K562 (cell line): ENCODE results near the gene PITPNC1. TPM values are rescaled to one million over a fixed set of nuclear protein-coding genes. Genes with fewer than 3 reads are reported as not detected.

Experiments used
- ATAC-seq: fragments of 200-7000 bp; cut with Tn5 transposase; 3 replicates; pipeline ENCODE4 v1.9.1; 2020; ENCODE audit warnings: moderate library complexity
- BruUV-seq: library from RNA; stranded (reverse); fragments of 400-500 nt; replicated peaks from 2 replicates; lab custom pipeline; 2021; lab: Mats Ljungman, UMichigan
- CTCF ChIA-PET: fragments of 300-600 bp; formaldehyde crosslinking; extraction: SDS; loops from one replicate; lab custom pipeline; 2021; ENCODE audit warnings: low intra/inter-chr PET ratio; lab: Yijun Ruan, JAX
- POLR2A ChIA-PET: fragments of 300-600, 350-650 bp; sonication (Branson Sonifier 250); formaldehyde crosslinking; extraction: SDS; loops from one replicate; lab custom pipeline; 2021; ENCODE audit warnings: antibody characterized with exemption, inconsistent platforms; lab: Yijun Ruan, JAX
- DNase-seq, 4 experiments: peaks; one replicate each; pipeline versions ENCODE4 v3.0.0 to v3.0.0-alpha.2; 2011 to 2018; ENCODE audit warnings: low spot score in 3 of 4, mixed read lengths in 3 of 4; ENCODE audit errors: extremely low read depth in 1 of 4
- FAIRE-seq: peaks from 2 replicates; lab custom pipeline; 2011; peaks lifted over from hg19 to GRCh38; lab: Jason Lieb, UNC
- H2AFZ ChIP-seq: 2 replicates; pipeline ENCODE4 v1.6.0; 2011; ENCODE audit warnings: low read depth, low read length, control low read depth, inconsistent platforms
- H3K27ac ChIP-seq: fragments of 200-600 bp; 3 replicates; pipeline ENCODE4 v1.8.0; 2011; ENCODE audit warnings: low read depth, mild to moderate bottlenecking, control low read depth, inconsistent platforms, low read length, moderate library complexity, mixed read lengths; ENCODE audit errors: extremely low read depth
- H3K27me3 ChIP-seq, 2 experiments: fragments of 300-600 bp in 1 of 2; 2 replicates in 1 of 2; 3 replicates in 1 of 2; pipeline versions ENCODE4 v1.6.0 to v1.8.0; 2011; ENCODE audit warnings: inconsistent platforms in 2 of 2, low read length in 2 of 2, mild to moderate bottlenecking in 1 of 2, mixed read lengths in 1 of 2, moderate library complexity in 1 of 2; ENCODE audit not compliant: control insufficient read depth in 2 of 2, insufficient read depth in 2 of 2
- H3K36me3 ChIP-seq: fragments of 300-600 bp; 3 replicates; pipeline ENCODE4 v1.8.0; 2011; ENCODE audit warnings: mild to moderate bottlenecking, low read length, inconsistent platforms; ENCODE audit not compliant: control insufficient read depth, insufficient read depth
- H3K4me1 ChIP-seq, 2 experiments: fragments of 200-600 bp in 1 of 2; replicated peaks in 1 of 2; 2 replicates in 1 of 2; 3 replicates in 1 of 2; pipeline versions ENCODE4 v1.5.1 to v1.8.0; 2011; ENCODE audit warnings: inconsistent platforms in 2 of 2, low read length in 2 of 2, mild to moderate bottlenecking in 1 of 2, mixed read lengths in 1 of 2, moderate library complexity in 1 of 2; ENCODE audit not compliant: control insufficient read depth in 2 of 2, insufficient read depth in 2 of 2
- H3K4me2 ChIP-seq: 2 replicates; pipeline ENCODE4 v1.6.1; 2011; ENCODE audit warnings: low read length, control low read depth, inconsistent platforms, mixed read lengths; ENCODE audit not compliant: insufficient read depth
- H3K4me3 ChIP-seq: fragments of 200-600 bp; sonication (generic), shearing (Covaris generic); 2 replicates; pipeline ENCODE4 v1.5.1; 2016; ENCODE audit warnings: control low read depth, inconsistent platforms
- H3K79me2 ChIP-seq: fragments of 200-600 bp; 3 replicates; pipeline ENCODE4 v1.8.0; 2011; ENCODE audit warnings: low read length, inconsistent platforms; ENCODE audit not compliant: control insufficient read depth, insufficient read depth
- H3K9ac ChIP-seq, 2 experiments: 2 replicates each; pipeline versions ENCODE4 v1.6.0 to v1.6.1; 2011; ENCODE audit warnings: low read depth in 2 of 2, low read length in 2 of 2, control low read depth in 1 of 2, inconsistent platforms in 1 of 2, mild to moderate bottlenecking in 1 of 2, mixed read lengths in 1 of 2; ENCODE audit not compliant: insufficient read depth in 1 of 2
- H3K9me1 ChIP-seq: one replicate; pipeline ENCODE4 v1.6.0; 2011; ENCODE audit warnings: inconsistent platforms, mild to moderate bottlenecking, low read length, moderate library complexity; ENCODE audit not compliant: control insufficient read depth, insufficient read depth
- H3K9me3 ChIP-seq: replicated peaks from 2 replicates; pipeline ENCODE4 v1.5.1; 2011; ENCODE audit warnings: low read depth, low read length, inconsistent platforms; ENCODE audit not compliant: control insufficient read depth, insufficient read depth
- H4K20me1 ChIP-seq: replicated peaks from 2 replicates; pipeline ENCODE4 v1.6.1; 2011; ENCODE audit warnings: low read length, inconsistent platforms, mixed read lengths; ENCODE audit not compliant: control insufficient read depth, insufficient read depth
- CBX1 ChIP-seq: sonication (generic); IDR thresholded peaks from 2 replicates; pipeline ENCODE4 v1.6.1; 2016; ENCODE audit warnings: antibody characterized with exemption, low read depth, mild to moderate bottlenecking
- CEBPB ChIP-seq: fragments of 450-650 bp; IDR thresholded peaks from 2 replicates; pipeline ENCODE4 v1.6.1; 2016; ENCODE audit warnings: missing genetic modification characterization, missing compliant biosample characterization
- CEBPG ChIP-seq, 3 experiments: fragments of 200-800 bp in 1 of 3; sonication (Bioruptor generic) in 1 of 3; sonication (generic) in 1 of 3; formaldehyde crosslinking in 1 of 3; IDR thresholded peaks in 2 of 3; conservative IDR thresholded peaks in 1 of 3; 2 replicates each; pipeline versions ENCODE4 v1.6.1 to v1.8.0; 2016 to 2022; ENCODE audit warnings: missing compliant biosample characterization in 2 of 3, missing genetic modification characterization in 2 of 3, mild to moderate bottlenecking in 1 of 3, missing genetic modification reagents in 1 of 3
- HLTF ChIP-seq: fragments of 450-650 bp; IDR thresholded peaks from 2 replicates; pipeline ENCODE4 v1.6.1; 2016
- NFATC3 ChIP-seq: fragments of 450-650 bp; IDR thresholded peaks from 2 replicates; pipeline ENCODE4 v1.6.1; 2017; ENCODE audit warnings: mild to moderate bottlenecking
- PCBP1 ChIP-seq: fragments of 200-400 bp; formaldehyde crosslinking; IDR thresholded peaks from 2 replicates; pipeline ENCODE4 v1.6.1; 2018; ENCODE audit warnings: mild to moderate bottlenecking, low read depth, low read length; ENCODE audit not compliant: poor library complexity, severe bottlenecking
- POU5F1 ChIP-seq: fragments of 150-350 bp; IDR thresholded peaks from 2 replicates; pipeline ENCODE4 v1.6.1; 2014; ENCODE audit warnings: borderline replicate concordance, low read length, low read depth, mild to moderate bottlenecking; ENCODE audit not compliant: partially characterized antibody
- ZKSCAN1 ChIP-seq: fragments of 150-350 bp; IDR thresholded peaks from 2 replicates; pipeline ENCODE4 v1.6.1; 2016; ENCODE audit warnings: low read depth, low read length
- WGBS: fragments of 100-300 bp; shearing (Covaris generic); methylation state at CpG from one replicate; pipeline ENCODE4 v1.1.6; 2016; ENCODE audit warnings: low coverage, mixed read lengths; ENCODE audit not compliant: insufficient coverage; ENCODE audit errors: missing lambda C conversion rate; 5-methylcytosine and 5-hydroxymethylcytosine counted together
- in situ Hi-C: fragments of 300-500 bp; cut with MboI; formaldehyde crosslinking; loops from 4 replicates; pipeline ENCODE4 v1.15.0; 2018; ENCODE audit warnings: inconsistent platforms, mixed read lengths
- intact Hi-C: fragments of 100-400 bp; cut with micrococcal nuclease; formaldehyde crosslinking; loops from 2 replicates; pipeline ENCODE4 v1.14.2; 2022
- polyA plus RNA-seq, 8 experiments: library from polyadenylated mRNA; depleted of rRNA in 4 of 8; stranded (reverse) in 5 of 8; unstranded in 3 of 8; fragments of >200 nt; fragmentation: Nextera tagmentation in 2 of 8; fragmentation: Illumina TruSeq in 1 of 8; extraction: Ambion mirVana in 2 of 8; extraction: Trizol in 1 of 8; gene quantifications; 2 replicates each; pipeline versions ENCODE4 v1.2.1 to v1.2.3, GENCODE V29; 2011 to 2014; ENCODE audit warnings: inconsistent platforms in 1 of 8, missing spikeins in 1 of 8
- total RNA-seq, 7 experiments: library from RNA; depleted of rRNA in 6 of 7; stranded (reverse); fragments of >200 nt in 6 of 7; fragmentation: Illumina TruSeq in 2 of 7; extraction: Trizol in 2 of 7; gene quantifications; 2 replicates each; pipeline versions ENCODE4 v1.2.1 to v1.2.3, GENCODE V29; 2011 to 2021; ENCODE audit warnings: low replicate concordance in 1 of 7
- TF ChIP-seq, protein P1 (sequence below): fragments of 450-650 bp; IDR thresholded peaks from 2 replicates; pipeline ENCODE4 v1.6.1; 2016; ENCODE audit warnings: low read depth
- TF ChIP-seq, protein P2 (sequence below): IDR thresholded peaks from 3 replicates; pipeline ENCODE4 v1.6.1; 2011; ENCODE audit warnings: borderline replicate concordance, mild to moderate bottlenecking; ENCODE audit not compliant: insufficient read length, insufficient read depth

The PITPNC1 gene
- total and polyA plus RNA-seq, 9 of the 15 experiments (the other 6 are each of a cell fraction or from before 2014, with no cell fraction given), result 0.11 to 1.1 (median 0.65) TPM

DNA sequence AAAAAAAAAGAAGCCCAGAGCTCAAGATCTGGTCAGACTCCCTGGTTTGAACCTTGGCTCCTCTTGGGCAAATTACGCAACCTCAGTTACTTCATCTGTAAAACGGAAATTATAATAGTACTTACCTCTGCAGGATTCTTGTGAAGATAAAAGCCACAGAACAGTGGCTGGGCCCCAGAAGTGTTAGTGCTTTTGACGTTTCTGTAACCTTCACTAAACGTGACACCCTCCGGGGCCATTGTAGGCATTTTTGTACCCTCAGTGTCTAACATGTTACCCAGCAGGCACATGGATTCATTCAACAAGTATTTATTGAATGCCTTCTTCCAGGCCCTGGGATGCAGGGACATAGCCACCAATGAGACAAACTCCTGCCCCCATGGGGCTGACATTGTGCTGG is 58.0 kb downstream of the PITPNC1 start:
- no peak overlapping the region for H3K27ac ChIP-seq

DNA sequence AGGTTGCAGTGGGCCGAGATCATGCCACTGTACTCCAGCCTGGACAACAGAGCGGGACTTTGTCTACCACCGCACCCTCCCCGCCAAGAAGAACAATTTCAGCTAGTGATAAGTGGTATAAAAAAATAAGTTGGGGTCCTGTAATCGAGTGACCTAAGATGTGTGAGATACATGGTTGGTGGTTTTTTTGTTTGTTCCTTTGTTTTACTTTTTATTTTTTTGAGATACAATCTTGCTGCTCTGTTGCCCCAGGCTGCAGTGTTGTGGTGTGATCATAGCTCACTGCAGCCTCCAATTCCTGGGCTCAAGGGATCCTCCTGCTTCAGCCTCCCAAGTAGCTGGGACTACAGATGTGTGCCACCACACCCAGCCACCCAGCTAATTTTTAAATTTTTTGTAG is 58.7 kb downstream of the PITPNC1 start:
- intact Hi-C loops, result no loop called here
- Histone ChIP-seq H3K4me2 (no peak overlapping the region), H2AFZ (no peak overlapping the region), H3K9me3 (no peaks in the 10 kb centered on the region), H3K9ac (no peak overlapping the region), H3K27ac (no peak overlapping the region), H3K36me3 (no peaks in the 10 kb centered on the region), H3K4me3 (no peak overlapping the region), H3K4me1 (peaks cover 6 to 9% of the 10 kb centered on the region in 2 experiments), H3K79me2 (no peaks in the 10 kb centered on the region), H3K9me1 (no peaks in the 10 kb centered on the region), H4K20me1 (no peaks in the 10 kb centered on the region), H3K27me3 (peaks cover 4 to 30% of the 10 kb centered on the region in 2 experiments)
- DNase-seq (no peak), ATAC-seq (no peak), FAIRE-seq (no peak)
- 4% methylated on average over 5 of the region's 5 CpGs for WGBS
- ChIA-PET POLR2A (no interaction called here), CTCF (no interaction called here)
- in situ Hi-C loops, result no loop called here
- no TSS peak for BruUV-seq
- TF ChIP-seq, protein P1, sequence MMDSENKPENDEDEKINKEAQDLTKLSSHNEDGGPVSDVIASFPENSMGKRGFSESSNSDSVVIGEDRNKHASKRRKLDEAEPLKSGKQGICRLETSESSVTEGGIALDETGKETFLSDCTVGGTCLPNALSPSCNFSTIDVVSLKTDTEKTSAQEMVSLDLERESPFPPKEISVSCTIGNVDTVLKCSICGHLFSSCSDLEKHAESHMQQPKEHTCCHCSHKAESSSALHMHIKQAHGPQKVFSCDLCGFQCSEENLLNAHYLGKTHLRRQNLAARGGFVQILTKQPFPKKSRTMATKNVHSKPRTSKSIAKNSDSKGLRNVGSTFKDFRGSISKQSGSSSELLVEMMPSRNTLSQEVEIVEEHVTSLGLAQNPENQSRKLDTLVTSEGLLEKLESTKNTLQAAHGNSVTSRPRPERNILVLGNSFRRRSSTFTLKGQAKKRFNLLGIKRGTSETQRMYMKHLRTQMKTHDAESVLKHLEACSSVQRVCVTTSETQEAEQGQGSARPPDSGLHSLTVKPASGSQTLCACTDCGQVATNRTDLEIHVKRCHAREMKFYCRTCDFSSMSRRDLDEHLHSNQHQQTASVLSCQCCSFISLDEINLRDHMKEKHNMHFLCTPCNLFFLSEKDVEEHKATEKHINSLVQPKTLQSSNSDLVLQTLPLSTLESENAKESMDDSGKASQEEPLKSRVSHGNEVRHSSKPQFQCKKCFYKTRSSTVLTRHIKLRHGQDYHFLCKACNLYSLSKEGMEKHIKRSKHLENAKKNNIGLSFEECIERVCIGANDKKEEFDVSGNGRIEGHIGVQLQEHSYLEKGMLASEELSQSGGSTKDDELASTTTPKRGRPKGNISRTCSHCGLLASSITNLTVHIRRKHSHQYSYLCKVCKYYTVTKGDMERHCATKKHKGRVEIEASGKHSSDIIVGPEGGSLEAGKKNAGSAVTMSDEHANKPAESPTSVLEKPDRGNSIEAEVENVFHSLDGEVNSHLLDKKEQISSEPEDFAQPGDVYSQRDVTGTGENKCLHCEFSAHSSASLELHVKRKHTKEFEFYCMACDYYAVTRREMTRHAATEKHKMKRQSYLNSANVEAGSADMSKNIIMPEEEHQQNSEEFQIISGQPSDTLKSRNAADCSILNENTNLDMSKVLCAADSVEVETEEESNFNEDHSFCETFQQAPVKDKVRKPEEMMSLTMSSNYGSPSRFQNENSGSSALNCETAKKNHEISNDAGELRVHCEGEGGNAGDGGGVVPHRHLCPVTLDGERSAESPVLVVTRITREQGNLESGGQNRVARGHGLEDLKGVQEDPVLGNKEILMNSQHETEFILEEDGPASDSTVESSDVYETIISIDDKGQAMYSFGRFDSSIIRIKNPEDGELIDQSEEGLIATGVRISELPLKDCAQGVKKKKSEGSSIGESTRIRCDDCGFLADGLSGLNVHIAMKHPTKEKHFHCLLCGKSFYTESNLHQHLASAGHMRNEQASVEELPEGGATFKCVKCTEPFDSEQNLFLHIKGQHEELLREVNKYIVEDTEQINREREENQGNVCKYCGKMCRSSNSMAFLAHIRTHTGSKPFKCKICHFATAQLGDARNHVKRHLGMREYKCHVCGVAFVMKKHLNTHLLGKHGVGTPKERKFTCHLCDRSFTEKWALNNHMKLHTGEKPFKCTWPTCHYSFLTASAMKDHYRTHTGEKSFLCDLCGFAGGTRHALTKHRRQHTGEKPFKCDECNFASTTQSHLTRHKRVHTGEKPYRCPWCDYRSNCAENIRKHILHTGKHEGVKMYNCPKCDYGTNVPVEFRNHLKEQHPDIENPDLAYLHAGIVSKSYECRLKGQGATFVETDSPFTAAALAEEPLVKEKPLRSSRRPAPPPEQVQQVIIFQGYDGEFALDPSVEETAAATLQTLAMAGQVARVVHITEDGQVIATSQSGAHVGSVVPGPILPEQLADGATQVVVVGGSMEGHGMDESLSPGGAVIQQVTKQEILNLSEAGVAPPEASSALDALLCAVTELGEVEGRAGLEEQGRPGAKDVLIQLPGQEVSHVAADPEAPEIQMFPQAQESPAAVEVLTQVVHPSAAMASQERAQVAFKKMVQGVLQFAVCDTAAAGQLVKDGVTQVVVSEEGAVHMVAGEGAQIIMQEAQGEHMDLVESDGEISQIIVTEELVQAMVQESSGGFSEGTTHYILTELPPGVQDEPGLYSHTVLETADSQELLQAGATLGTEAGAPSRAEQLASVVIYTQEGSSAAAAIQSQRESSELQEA, result no peak
- TF ChIP-seq CBX1, result no peak
- TF ChIP-seq, protein P2, sequence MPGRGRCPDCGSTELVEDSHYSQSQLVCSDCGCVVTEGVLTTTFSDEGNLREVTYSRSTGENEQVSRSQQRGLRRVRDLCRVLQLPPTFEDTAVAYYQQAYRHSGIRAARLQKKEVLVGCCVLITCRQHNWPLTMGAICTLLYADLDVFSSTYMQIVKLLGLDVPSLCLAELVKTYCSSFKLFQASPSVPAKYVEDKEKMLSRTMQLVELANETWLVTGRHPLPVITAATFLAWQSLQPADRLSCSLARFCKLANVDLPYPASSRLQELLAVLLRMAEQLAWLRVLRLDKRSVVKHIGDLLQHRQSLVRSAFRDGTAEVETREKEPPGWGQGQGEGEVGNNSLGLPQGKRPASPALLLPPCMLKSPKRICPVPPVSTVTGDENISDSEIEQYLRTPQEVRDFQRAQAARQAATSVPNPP, result no peak

More for the DNA sequence above, 58.0 kb downstream of the PITPNC1 start:
- in situ Hi-C loops (no loop called here), intact Hi-C loops (no loop called here)
- Histone ChIP-seq H3K36me3 (no peaks in the 10 kb centered on the region), H3K4me1 (peaks cover 6 to 9% of the 10 kb centered on the region in 2 experiments), H3K9ac (no peak overlapping the region), H3K27me3 (peaks cover 3 to 29% of the 10 kb centered on the region in 2 experiments; a peak in 4 of 5 replicates), H4K20me1 (no peaks in the 10 kb centered on the region), H3K79me2 (no peaks in the 10 kb centered on the region), H3K9me1 (no peaks in the 10 kb centered on the region), H2AFZ (no peak overlapping the region), H3K9me3 (no peaks in the 10 kb centered on the region), H3K4me3 (no peak overlapping the region), H3K4me2 (no peak overlapping the region)
- DNase-seq, result no peak
- POLR2A ChIA-PET, result no interaction called here
- no peak for FAIRE-seq
- WGBS, result 3% methylated on average over 5 of the region's 5 CpGs
- CTCF ChIA-PET, result no interaction called here
- ATAC-seq, result no peak
- BruUV-seq, result no TSS peak
- TF ChIP-seq CEBPG (CRISPR knock-in tag; IDR thresholded peaks at IDR 0.05) (no peak), CEBPG (tag; conservative IDR thresholded peaks at IDR 0.05 in 1 of 2, IDR thresholded peaks at IDR 0.05 in 1 of 2) (peak; percentile 41 to 65; a peak in 3 of 4 replicates), HLTF (no peak), POU5F1 (no peak), PCBP1 (no peak), CEBPB (tag) (peak; percentile 45; the same call in 1 of the 2 replicates), ZKSCAN1 (no peak), NFATC3 (no peak)
